Measurements from ENCODE around the gene ZNF581. TPM values are rescaled to one million over a fixed set of nuclear protein-coding genes. Genes with fewer than 3 reads are reported as not detected.

The ZNF581 gene
- polyA plus RNA-seq, 3 donors from 2014 or later = 8.4 to 24.9 (median 20.6) TPM

GRCh38 chr19:55659822-55660221 lies 16.4 kb downstream of the ZNF581 start:
- peak overlapping the region in 1 of 5 donors; percentile 65 for H3K4me3 Mint-ChIP-seq
- DNase-seq = no peak
- peak overlapping the region in 2 of 6 donors; percentile 28 to 55 for H3K27ac Mint-ChIP-seq
- no peaks in the 10 kb centered on the region for H3K9me3 Mint-ChIP-seq
- peaks cover 4 to 16% (median 15%) of the 10 kb centered on the region in 3 donors for H3K27me3 Mint-ChIP-seq (ENCODE audit: low read depth in 3 of 3)
- peaks cover 8 to 31% (median 13%) of the 10 kb centered on the region in 3 donors for H3K36me3 Mint-ChIP-seq
- H3K4me1 Mint-ChIP-seq = peaks cover 52 to 67% of the 10 kb centered on the region in 2 donors

GRCh38 chr19:55660404-55660803 lies 17.0 kb downstream of the ZNF581 start:
- Mint-ChIP-seq H3K27me3 (ENCODE audit: low read depth in 3 of 3) (peaks cover 5 to 12% (median 11%) of the 10 kb centered on the region in 3 donors), H3K9me3 (no peaks in the 10 kb centered on the region), H3K27ac (no peak overlapping the region), H3K4me1 (peaks cover 51 to 67% of the 10 kb centered on the region in 2 donors), H3K36me3 (peaks cover 8 to 33% (median 13%) of the 10 kb centered on the region in 3 donors), H3K4me3 (no peak overlapping the region)
- DNase-seq = no peak

GRCh38 chr19:55660991-55661390 lies 17.5 kb downstream of the ZNF581 start:
- no peak overlapping the region for H3K4me3 Mint-ChIP-seq
- no peak for DNase-seq
- peaks cover 8 to 33% (median 13%) of the 10 kb centered on the region in 3 donors for H3K36me3 Mint-ChIP-seq
- H3K4me1 Mint-ChIP-seq = peaks cover 45 to 61% of the 10 kb centered on the region in 2 donors
- no peak overlapping the region for H3K27ac Mint-ChIP-seq
- H3K9me3 Mint-ChIP-seq = no peaks in the 10 kb centered on the region
- H3K27me3 Mint-ChIP-seq (ENCODE audit: low read depth in 3 of 3) = peaks cover 2 to 8% (median 8%) of the 10 kb centered on the region in 3 donors

- Mint-ChIP-seq H3K4me1 (peaks cover 38 to 53% of the 10 kb centered on the region in 2 donors), H3K9me3 (no peaks in the 10 kb centered on the region), H3K27me3 (ENCODE audit: low read depth in 3 of 3) (peaks cover 2 to 8% (median 3%) of the 10 kb centered on the region in 3 donors), H3K27ac (peak overlapping the region in 2 of 6 donors; percentile 41 to 76), H3K36me3 (peaks cover 8 to 33% (median 13%) of the 10 kb centered on the region in 3 donors), H3K4me3 (no peak overlapping the region)
- DNase-seq = no peak
Observed at GRCh38 chr19:55661826-55662225, 18.4 kb downstream of the ZNF581 start.

GRCh38 chr19:55663846-55664536 lies 20.5 kb downstream of the ZNF581 start:
- no peak for DNase-seq
- H3K36me3 Mint-ChIP-seq = peaks cover 8 to 33% (median 13%) of the 10 kb centered on the region in 3 donors
- peaks cover 21 to 35% of the 10 kb centered on the region in 2 donors for H3K4me1 Mint-ChIP-seq
- H3K27me3 Mint-ChIP-seq (ENCODE audit: low read depth in 3 of 3) = peaks cover 3 to 6% (median 5%) of the 10 kb centered on the region in 3 donors
- no peaks in the 10 kb centered on the region for H3K9me3 Mint-ChIP-seq
- peak overlapping the region in 2 of 6 donors; percentile 17 to 55 for H3K27ac Mint-ChIP-seq
- H3K4me3 Mint-ChIP-seq = no peak overlapping the region

GRCh38 chr19:55666343-55667005 lies 23.0 kb downstream of the ZNF581 start:
- peaks cover 21 to 38% of the 10 kb centered on the region in 2 donors for H3K4me1 Mint-ChIP-seq
- no peak for DNase-seq
- H3K27me3 Mint-ChIP-seq (ENCODE audit: low read depth in 3 of 3) = peaks cover 3 to 9% (median 8%) of the 10 kb centered on the region in 3 donors
- peaks cover 0 to 1% (median 0%) of the 10 kb centered on the region in 6 donors for H3K9me3 Mint-ChIP-seq
- H3K4me3 Mint-ChIP-seq = peak overlapping the region in 1 of 5 donors; percentile 8
- peaks cover 8 to 30% (median 13%) of the 10 kb centered on the region in 3 donors for H3K36me3 Mint-ChIP-seq
- no peak overlapping the region for H3K27ac Mint-ChIP-seq

GRCh38 chr19:55667006-55667381 lies 23.5 kb downstream of the ZNF581 start:
- no peak overlapping the region for H3K4me3 Mint-ChIP-seq
- H3K9me3 Mint-ChIP-seq = peaks cover 0 to 1% (median 0%) of the 10 kb centered on the region in 6 donors
- no peak overlapping the region for H3K27ac Mint-ChIP-seq
- peaks cover 0 to 10% (median 8%) of the 10 kb centered on the region in 3 donors for H3K27me3 Mint-ChIP-seq (ENCODE audit: low read depth in 3 of 3)
- H3K36me3 Mint-ChIP-seq = peaks cover 8 to 27% (median 11%) of the 10 kb centered on the region in 3 donors
- H3K4me1 Mint-ChIP-seq = peaks cover 20 to 36% of the 10 kb centered on the region in 2 donors
- no peak for DNase-seq

GRCh38 chr19:55667511-55667910 lies 24.1 kb downstream of the ZNF581 start:
- H3K4me1 Mint-ChIP-seq = peaks cover 19 to 38% of the 10 kb centered on the region in 2 donors
- peaks cover 0 to 1% (median 0%) of the 10 kb centered on the region in 6 donors for H3K9me3 Mint-ChIP-seq
- H3K27ac Mint-ChIP-seq = no peak overlapping the region
- no peak overlapping the region for H3K4me3 Mint-ChIP-seq
- peaks cover 0 to 11% (median 10%) of the 10 kb centered on the region in 3 donors for H3K27me3 Mint-ChIP-seq (ENCODE audit: low read depth in 3 of 3)
- peaks cover 8 to 29% (median 9%) of the 10 kb centered on the region in 3 donors for H3K36me3 Mint-ChIP-seq
- no peak for DNase-seq

GRCh38 chr19:55667958-55668357 lies 24.5 kb downstream of the ZNF581 start:
- DNase-seq = no peak
- H3K27ac Mint-ChIP-seq = peak overlapping the region in 1 of 6 donors; percentile 34
- peaks cover 15 to 33% of the 10 kb centered on the region in 2 donors for H3K4me1 Mint-ChIP-seq

GRCh38 chr19:55668603-55669348 lies 25.3 kb downstream of the ZNF581 start:
- H3K36me3 Mint-ChIP-seq = peaks cover 0 to 24% (median 0%) of the 10 kb centered on the region in 3 donors
- H3K9me3 Mint-ChIP-seq = peaks cover 0 to 1% (median 0%) of the 10 kb centered on the region in 6 donors
- no peak overlapping the region for H3K27ac Mint-ChIP-seq
- no peak for DNase-seq
- no peak overlapping the region for H3K4me3 Mint-ChIP-seq
- H3K4me1 Mint-ChIP-seq = peaks cover 15 to 32% of the 10 kb centered on the region in 2 donors
- peaks cover 1 to 13% (median 9%) of the 10 kb centered on the region in 3 donors for H3K27me3 Mint-ChIP-seq (ENCODE audit: low read depth in 3 of 3)

More at GRCh38 chr19:55667958-55668357, 24.5 kb downstream of the ZNF581 start:
- peaks cover 0 to 11% (median 10%) of the 10 kb centered on the region in 3 donors for H3K27me3 Mint-ChIP-seq (ENCODE audit: low read depth in 3 of 3)
- H3K36me3 Mint-ChIP-seq = peaks cover 4 to 25% (median 5%) of the 10 kb centered on the region in 3 donors
- peaks cover 0 to 1% (median 0%) of the 10 kb centered on the region in 6 donors for H3K9me3 Mint-ChIP-seq
- no peak overlapping the region for H3K4me3 Mint-ChIP-seq

- H3K4me1 Mint-ChIP-seq = peaks cover 13 to 30% of the 10 kb centered on the region in 2 donors
- DNase-seq = no peak
- H3K27ac Mint-ChIP-seq = no peak overlapping the region
- peaks cover 0 to 1% (median 0%) of the 10 kb centered on the region in 6 donors for H3K9me3 Mint-ChIP-seq
- peaks cover 2 to 13% (median 5%) of the 10 kb centered on the region in 3 donors for H3K27me3 Mint-ChIP-seq (ENCODE audit: low read depth in 3 of 3)
- H3K4me3 Mint-ChIP-seq = no peak overlapping the region
- peaks cover 0 to 15% (median 0%) of the 10 kb centered on the region in 3 donors for H3K36me3 Mint-ChIP-seq
Observed at GRCh38 chr19:55669418-55670279, 26.2 kb downstream of the ZNF581 start.

GRCh38 chr19:55670280-55671053 lies 27.0 kb downstream of the ZNF581 start:
- no peak for DNase-seq
- H3K27me3 Mint-ChIP-seq (ENCODE audit: low read depth in 3 of 3) = peaks cover 4 to 12% (median 7%) of the 10 kb centered on the region in 3 donors
- H3K9me3 Mint-ChIP-seq = peaks cover 0 to 1% (median 0%) of the 10 kb centered on the region in 6 donors
- peak overlapping the region in 1 of 5 donors; percentile 6 for H3K4me3 Mint-ChIP-seq
- peaks cover 0 to 11% (median 0%) of the 10 kb centered on the region in 3 donors for H3K36me3 Mint-ChIP-seq
- peaks cover 15 to 34% of the 10 kb centered on the region in 2 donors for H3K4me1 Mint-ChIP-seq
- peak overlapping the region in 3 of 6 donors; percentile 17 to 53 (median 30) for H3K27ac Mint-ChIP-seq

Measured in immature natural killer cell (primary cell).